Activated CD4-positive, alpha-beta memory T cell treated with anti-CD3 and anti-CD28 coated beads, Interleukin-2, amount 10 ng/mL, durations not matched to agents 7 days and 5 days (primary cell): Measurements from ENCODE around the gene SIN3A. TPM values are rescaled to one million over a fixed set of nuclear protein-coding genes. Genes with fewer than 3 reads are reported as not detected.
"Not testable (repeated sequence)": the region's sequence is repeated elsewhere in the genome, so short reads cannot be mapped to it uniquely, and the experiment has no call there.

Source experiments
- CTCF ChIA-PET: fragments of 350-600 bp; sonication (Branson Sonifier 250); formaldehyde crosslinking; loops from one replicate; lab custom pipeline; 2021; ENCODE audit warnings: antibody characterized with exemption, inconsistent platforms; lab: Charles Lee
- POLR2A ChIA-PET: fragments of 350-600 bp; sonication (Branson Sonifier 250); formaldehyde crosslinking; loops from one replicate; lab custom pipeline; 2021; ENCODE audit warnings: antibody characterized with exemption; lab: Charles Lee
- DNase-seq: peaks from one replicate; pipeline ENCODE4 v3.0.0-alpha.2; 2020
- H3K27ac Mint-ChIP-seq: one replicate; pipeline ENCODE4 v1.8.0; 2021; ENCODE audit warnings: mild to moderate bottlenecking, mixed read lengths
- H3K27me3 Mint-ChIP-seq: one replicate; pipeline ENCODE4 v1.8.0; 2021; ENCODE audit warnings: mixed read lengths
- H3K36me3 Mint-ChIP-seq: one replicate; pipeline ENCODE4 v1.8.0; 2021; ENCODE audit warnings: low read depth, mixed read lengths
- H3K4me1 Mint-ChIP-seq: one replicate; pipeline ENCODE4 v1.8.0; 2021; ENCODE audit warnings: mixed read lengths
- H3K4me3 Mint-ChIP-seq: one replicate; pipeline ENCODE4 v1.8.0; 2021; ENCODE audit warnings: mild to moderate bottlenecking, mixed read lengths
- H3K9me3 Mint-ChIP-seq: one replicate; pipeline ENCODE4 v1.8.0; 2021; ENCODE audit warnings: mixed read lengths
- total RNA-seq, 2 experiments: library from RNA; stranded (reverse); gene quantifications; one replicate each; pipeline ENCODE4 v1.2.3, GENCODE V29; 2021

SIN3A gene
- total RNA-seq, 2 experiments from 2014 or later = 95.8 to 96.1 TPM

- peaks cover 57% of the 10 kb centered on the region for H3K4me1 Mint-ChIP-seq
- POLR2A ChIA-PET, H3K9me3 Mint-ChIP-seq: not testable (repeated sequence)
Observed at GRCh38 chr15:75448171-75448570, 3.3 kb downstream of the SIN3A start.

GRCh38 chr15:75446151-75446550, 5.3 kb downstream of the SIN3A start:
- no peaks in the 10 kb centered on the region for H3K27me3 Mint-ChIP-seq
- H3K9me3 Mint-ChIP-seq = no peaks in the 10 kb centered on the region
- ChIA-PET CTCF (interaction anchor here (1.1 to 2.9 kb wide), 4 partner anchors 10 to 78 kb away, joined by 3 to 12 read pairs (median 5); partner anchors contain the start of gene MAN2C1), POLR2A (interaction anchor here (0.8 to 5.7 kb wide), 7 partner anchors 9 to 194 kb away, joined by 3 to 55 read pairs (median 4); partner anchors contain the start of genes IMP3 and MAN2C1)
- no peak overlapping the region for H3K4me3 Mint-ChIP-seq
- peak overlapping the region; percentile 72 for H3K27ac Mint-ChIP-seq
- peaks cover 56% of the 10 kb centered on the region for H3K4me1 Mint-ChIP-seq
- H3K36me3 Mint-ChIP-seq = peaks cover 35% of the 10 kb centered on the region
- no peak for DNase-seq

More at GRCh38 chr15:75448171-75448570, 3.3 kb downstream of the SIN3A start:
- H3K4me3 Mint-ChIP-seq, H3K27ac Mint-ChIP-seq, H3K27me3 Mint-ChIP-seq, DNase-seq: not testable (repeated sequence)
- peaks cover 26% of the 10 kb centered on the region for H3K36me3 Mint-ChIP-seq
- CTCF ChIA-PET = interaction anchor here (1.4 kb wide), 1 partner anchor 80 kb away, joined by 7 read pairs; the partner anchor contains the start of gene MAN2C1

DNA sequence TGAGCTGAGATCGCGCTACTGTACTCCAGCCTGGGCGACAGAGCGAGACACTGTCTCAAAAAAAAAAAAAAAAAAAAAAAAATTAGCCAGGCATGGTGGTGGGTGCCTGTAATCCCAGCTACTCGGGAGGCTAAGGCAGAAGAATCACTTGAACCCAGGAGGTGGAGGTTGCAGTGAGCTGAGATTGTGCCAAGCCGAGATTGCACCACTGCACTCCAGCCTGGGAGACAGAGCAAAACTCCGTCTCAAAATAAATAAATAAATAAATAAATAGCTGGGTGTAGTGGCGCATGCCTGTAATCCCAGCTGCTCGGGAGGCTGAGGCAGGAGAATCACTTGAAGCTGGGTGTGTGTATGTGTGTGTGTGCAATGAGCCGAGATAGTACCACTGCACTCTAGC, 6.2 kb downstream of the SIN3A start:
- H3K4me1 Mint-ChIP-seq = peaks cover 55% of the 10 kb centered on the region

DNA sequence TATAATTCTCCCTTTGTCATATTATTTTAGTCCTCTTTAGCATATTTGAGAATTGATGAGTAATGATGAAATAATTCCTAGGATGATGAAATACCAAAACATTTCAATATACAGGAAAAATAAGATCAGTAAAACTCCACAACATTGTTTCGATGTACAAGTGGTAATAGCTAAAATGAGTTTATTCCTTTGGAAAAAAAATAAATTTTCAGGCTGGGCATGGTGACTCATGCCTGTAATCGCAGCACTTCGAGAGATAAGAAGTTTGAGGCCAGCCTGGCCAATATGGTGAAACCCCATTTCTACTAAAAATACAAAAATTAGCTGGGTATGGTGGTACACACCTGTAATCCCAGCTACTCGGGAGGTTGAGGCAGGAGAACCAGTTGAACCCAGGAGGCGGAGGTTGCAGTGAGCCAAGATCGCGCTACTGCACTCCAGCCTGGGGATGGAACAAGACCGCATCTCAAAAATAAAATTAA, 7.5 kb downstream of the SIN3A start:
- H3K27me3 Mint-ChIP-seq, H3K27ac Mint-ChIP-seq: not testable (repeated sequence)
- peaks cover 41% of the 10 kb centered on the region for H3K36me3 Mint-ChIP-seq

More for the DNA sequence above, 6.2 kb downstream of the SIN3A start:
- peaks cover 39% of the 10 kb centered on the region for H3K36me3 Mint-ChIP-seq
- H3K4me3 Mint-ChIP-seq, DNase-seq, H3K9me3 Mint-ChIP-seq, H3K27me3 Mint-ChIP-seq, H3K27ac Mint-ChIP-seq: not testable (repeated sequence)
- ChIA-PET CTCF (interaction anchor here (1.1 to 2.9 kb wide), 2 partner anchors 10 to 77 kb away, joined by 3 to 12 read pairs; partner anchors contain the start of gene MAN2C1), POLR2A (interaction anchor here (1.1 to 5.7 kb wide), 4 partner anchors 10 to 77 kb away, joined by 3 to 55 read pairs (median 10); partner anchors contain the start of gene MAN2C1)

GRCh38 chr15:75437721-75438120, 13.8 kb downstream of the SIN3A start:
- POLR2A ChIA-PET = interaction anchor here (0.7 kb wide), 1 partner anchor 14 kb away, joined by 3 read pairs; the partner anchor contains the start of gene SIN3A
- no peak for DNase-seq
- Mint-ChIP-seq H3K4me1 (peaks cover 25% of the 10 kb centered on the region), H3K36me3 (peaks cover 52% of the 10 kb centered on the region), H3K9me3 (no peaks in the 10 kb centered on the region), H3K27me3 (no peaks in the 10 kb centered on the region), H3K27ac (no peak overlapping the region), H3K4me3 (no peak overlapping the region)
- CTCF ChIA-PET = no interaction called here

More for the DNA sequence above, 7.5 kb downstream of the SIN3A start:
- H3K9me3 Mint-ChIP-seq, DNase-seq, CTCF ChIA-PET, H3K4me3 Mint-ChIP-seq: not testable (repeated sequence)
- POLR2A ChIA-PET = interaction anchor here (5.7 kb wide), 1 partner anchor 11 kb away, joined by 55 read pairs; no protein-coding TSS in a partner anchor
- peaks cover 46% of the 10 kb centered on the region for H3K4me1 Mint-ChIP-seq

DNA sequence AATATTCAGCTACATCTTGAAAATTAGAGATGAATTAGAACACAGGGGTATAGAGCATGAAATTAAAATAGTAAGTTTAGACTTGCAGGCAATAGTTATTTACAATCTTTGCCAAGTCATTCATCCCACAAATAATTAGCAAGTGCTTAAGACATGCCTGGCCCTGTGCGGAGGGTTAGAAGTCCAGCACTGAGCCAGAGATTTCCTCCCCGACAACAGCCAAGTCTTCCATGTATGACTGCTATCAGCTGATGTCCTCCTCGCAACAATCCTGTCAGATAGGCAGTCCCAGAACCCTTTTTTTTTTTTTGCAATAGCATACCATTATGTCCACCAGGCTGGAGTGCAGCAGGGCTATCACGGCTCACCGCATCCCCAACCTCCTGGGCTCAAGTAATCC, 14.6 kb downstream of the SIN3A start:
- Mint-ChIP-seq H3K4me1 (peaks cover 30% of the 10 kb centered on the region), H3K27me3 (no peaks in the 10 kb centered on the region), H3K27ac (no peak overlapping the region), H3K9me3 (no peaks in the 10 kb centered on the region), H3K36me3 (peaks cover 52% of the 10 kb centered on the region), H3K4me3 (no peak overlapping the region)
- CTCF ChIA-PET = interaction anchor here (1.5 kb wide), 1 partner anchor 68 kb away, joined by 4 read pairs; the partner anchor contains the start of gene MAN2C1
- DNase-seq = no peak
- POLR2A ChIA-PET = interaction anchor here (1.4 to 7.0 kb wide), 2 partner anchors 13 to 16 kb away, joined by 3 to 29 read pairs; partner anchors contain the start of gene SIN3A

DNA sequence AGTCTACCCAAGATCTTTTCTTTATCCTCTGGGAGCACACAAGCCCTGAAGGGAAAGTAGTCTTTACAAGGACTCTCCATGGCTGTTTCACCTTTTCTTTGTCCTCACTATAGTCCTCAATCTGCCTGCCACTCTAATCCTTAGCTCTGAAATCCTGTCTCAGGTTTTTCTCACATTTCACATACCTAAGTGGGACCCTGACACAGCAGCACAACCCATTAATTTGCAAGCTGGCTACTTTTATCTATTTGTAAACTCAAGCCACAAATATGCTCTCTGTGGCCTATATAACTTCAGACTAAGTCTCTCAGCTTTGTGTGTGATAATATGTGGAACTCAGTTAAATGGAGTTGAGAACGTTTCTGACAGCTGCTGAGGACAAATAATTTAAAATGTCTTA, 19.8 kb downstream of the SIN3A start:
- CTCF ChIA-PET = interaction anchor here (0.6 to 0.8 kb wide), 2 partner anchors 12 to 22 kb away, joined by 3 read pairs; no protein-coding TSS in a partner anchor
- Mint-ChIP-seq H3K27ac (no peak overlapping the region), H3K9me3 (no peaks in the 10 kb centered on the region), H3K27me3 (no peaks in the 10 kb centered on the region), H3K4me1 (peaks cover 24% of the 10 kb centered on the region), H3K4me3 (no peak overlapping the region), H3K36me3 (peaks cover 51% of the 10 kb centered on the region)
- POLR2A ChIA-PET = interaction anchor here (0.7 to 7.0 kb wide), 4 partner anchors 14 to 68 kb away, joined by 3 to 29 read pairs (median 4); partner anchors contain the start of gene SIN3A
- no peak for DNase-seq

DNA sequence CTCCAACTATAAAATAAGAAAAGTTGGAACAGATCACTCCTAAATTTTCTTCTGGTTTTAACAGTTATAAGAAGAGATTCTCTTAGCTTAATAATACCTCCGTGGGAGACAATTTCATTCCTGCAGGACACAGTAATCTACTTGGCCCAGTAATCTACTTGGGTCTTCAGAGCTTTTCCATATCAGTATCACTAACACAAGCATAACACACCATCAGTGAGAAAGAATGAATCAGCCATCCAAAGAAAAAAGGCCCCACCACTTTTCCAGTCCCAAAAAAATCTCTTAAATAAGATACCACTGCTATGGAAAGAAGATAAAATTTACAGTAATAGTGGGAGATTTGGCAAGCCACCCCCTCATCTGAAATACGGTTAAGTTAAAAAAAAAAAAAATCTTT, 20.2 kb downstream of the SIN3A start:
- no peak overlapping the region for H3K4me3 Mint-ChIP-seq
- no peaks in the 10 kb centered on the region for H3K9me3 Mint-ChIP-seq
- H3K27me3 Mint-ChIP-seq = no peaks in the 10 kb centered on the region
- CTCF ChIA-PET = interaction anchor here (0.8 kb wide), 1 partner anchor 23 kb away, joined by 3 read pairs; no protein-coding TSS in a partner anchor
- peaks cover 28% of the 10 kb centered on the region for H3K4me1 Mint-ChIP-seq
- POLR2A ChIA-PET = interaction anchor here (0.8 to 7.0 kb wide), 2 partner anchors 14 to 21 kb away, joined by 5 to 29 read pairs; partner anchors contain the start of gene SIN3A
- H3K36me3 Mint-ChIP-seq = peaks cover 50% of the 10 kb centered on the region
- H3K27ac Mint-ChIP-seq = no peak overlapping the region
- DNase-seq = no peak

DNA sequence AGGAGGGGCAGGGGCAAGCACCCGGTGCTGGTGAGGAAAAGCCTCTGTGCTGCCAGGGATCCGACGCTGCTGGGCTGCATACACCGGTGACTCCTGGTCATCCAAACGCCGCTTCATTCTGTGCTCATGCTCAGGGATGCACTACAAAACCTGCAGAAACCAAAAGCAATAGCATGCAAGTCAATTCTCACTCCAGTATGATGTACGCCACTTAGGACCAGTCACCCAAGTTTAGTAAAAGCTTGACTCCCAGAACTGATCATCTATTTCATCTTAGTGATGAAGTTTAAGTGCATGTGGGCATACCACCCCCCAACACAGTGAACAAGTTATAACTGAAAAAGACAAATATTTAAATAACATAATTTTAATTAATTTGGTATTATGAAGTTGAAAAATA, 21.2 kb downstream of the SIN3A start:
- Mint-ChIP-seq H3K36me3 (peaks cover 47% of the 10 kb centered on the region), H3K4me1 (peaks cover 37% of the 10 kb centered on the region), H3K9me3 (no peaks in the 10 kb centered on the region), H3K27me3 (no peaks in the 10 kb centered on the region), H3K4me3 (no peak overlapping the region), H3K27ac (no peak overlapping the region)
- no peak for DNase-seq
- POLR2A ChIA-PET = interaction anchor here (7.0 kb wide), 1 partner anchor 22 kb away, joined by 29 read pairs; the partner anchor contains the start of gene SIN3A
- CTCF ChIA-PET = no interaction called here

DNA sequence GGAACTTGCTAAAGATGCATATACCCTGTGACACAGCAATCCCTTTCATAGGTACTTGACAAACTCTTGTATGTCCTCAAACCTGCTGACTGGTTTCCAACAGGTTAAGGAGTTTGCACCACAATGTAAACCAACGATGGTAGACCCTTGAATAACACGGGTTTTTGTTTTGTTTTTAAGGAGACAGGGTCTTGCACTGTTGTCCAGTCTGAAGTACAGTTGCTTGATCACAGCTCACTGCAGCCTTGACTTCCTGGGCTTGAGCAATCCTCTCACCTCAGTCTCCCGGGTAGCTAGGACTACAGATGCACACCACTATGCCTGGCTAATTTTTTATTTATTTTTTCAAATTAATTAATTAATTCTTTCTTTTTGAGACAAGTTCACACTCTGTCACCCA, 23.3 kb downstream of the SIN3A start:
- CTCF ChIA-PET = no interaction called here
- POLR2A ChIA-PET = interaction anchor here (1.3 to 1.8 kb wide), 2 partner anchors 23 to 26 kb away, joined by 4 read pairs; partner anchors contain the start of gene SIN3A
- Mint-ChIP-seq H3K4me3 (no peak overlapping the region), H3K4me1 (peaks cover 30% of the 10 kb centered on the region), H3K36me3 (peaks cover 34% of the 10 kb centered on the region), H3K27me3 (no peaks in the 10 kb centered on the region), H3K9me3 (no peaks in the 10 kb centered on the region), H3K27ac (no peak overlapping the region)
- no peak for DNase-seq

- H3K27ac Mint-ChIP-seq = no peak overlapping the region
- no peaks in the 10 kb centered on the region for H3K9me3 Mint-ChIP-seq
Observed at GRCh38 chr15:75425966-75426500, 25.5 kb downstream of the SIN3A start.

DNA sequence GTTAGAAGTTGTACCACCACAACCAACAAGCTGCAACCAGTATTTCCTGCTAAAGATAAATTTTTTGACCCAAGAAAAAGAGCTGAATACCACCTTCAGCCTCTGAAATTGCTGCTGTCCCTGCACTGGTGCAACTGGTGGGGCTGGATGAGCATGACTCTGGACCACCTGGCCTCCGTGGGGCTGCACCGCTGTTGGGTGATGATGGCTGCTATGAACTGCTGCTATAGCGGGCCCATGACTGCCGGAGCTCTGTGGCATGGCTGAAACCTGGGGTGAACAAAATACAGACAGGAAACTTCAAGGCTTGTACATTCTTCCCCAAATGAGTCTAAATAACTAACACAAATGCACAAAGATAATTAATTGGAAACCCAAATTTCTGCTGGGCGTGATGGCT, 28.9 kb downstream of the SIN3A start:
- no peak overlapping the region for H3K27ac Mint-ChIP-seq
- no peak for DNase-seq
- no peaks in the 10 kb centered on the region for H3K9me3 Mint-ChIP-seq
- ChIA-PET CTCF (interaction anchor here (2.1 kb wide), 1 partner anchor 54 kb away, joined by 7 read pairs; the partner anchor contains the start of gene MAN2C1), POLR2A (no interaction called here)
- H3K4me3 Mint-ChIP-seq = no peak overlapping the region
- H3K27me3 Mint-ChIP-seq = no peaks in the 10 kb centered on the region
- peaks cover 40% of the 10 kb centered on the region for H3K36me3 Mint-ChIP-seq
- peaks cover 17% of the 10 kb centered on the region for H3K4me1 Mint-ChIP-seq

More at GRCh38 chr15:75425966-75426500, 25.5 kb downstream of the SIN3A start:
- Mint-ChIP-seq H3K4me1 (peaks cover 19% of the 10 kb centered on the region), H3K4me3 (no peak overlapping the region), H3K36me3 (peaks cover 51% of the 10 kb centered on the region), H3K27me3 (no peaks in the 10 kb centered on the region)
- ChIA-PET CTCF (interaction anchor here (0.6 kb wide), 1 partner anchor 25 kb away, joined by 3 read pairs; the partner anchor contains the start of gene SIN3A), POLR2A (no interaction called here)
- DNase-seq = no peak
